Activated naive CD4-positive, alpha-beta T cell treated with anti-CD3 and anti-CD28 coated beads, Interleukin-2, amount 50 U/mL, for 24 hours (primary cell): Measurements from ENCODE around the gene C1orf105.

Experiments
- H3K27ac Mint-ChIP-seq: one replicate; pipeline ENCODE4 v1.8.0; 2021; ENCODE audit warnings: mild to moderate bottlenecking, mixed read lengths
- H3K27me3 Mint-ChIP-seq: one replicate; pipeline ENCODE4 v1.8.0; 2021; ENCODE audit warnings: mixed read lengths
- H3K36me3 Mint-ChIP-seq: one replicate; pipeline ENCODE4 v1.8.0; 2021; ENCODE audit warnings: mixed read lengths
- H3K4me1 Mint-ChIP-seq: one replicate; pipeline ENCODE4 v1.8.0; 2021; ENCODE audit warnings: mixed read lengths
- H3K4me3 Mint-ChIP-seq: one replicate; pipeline ENCODE4 v1.8.0; 2021; ENCODE audit warnings: mild to moderate bottlenecking, mixed read lengths
- H3K9me3 Mint-ChIP-seq: one replicate; pipeline ENCODE4 v1.8.0; 2021; ENCODE audit warnings: mixed read lengths

The C1orf105 gene

DNA sequence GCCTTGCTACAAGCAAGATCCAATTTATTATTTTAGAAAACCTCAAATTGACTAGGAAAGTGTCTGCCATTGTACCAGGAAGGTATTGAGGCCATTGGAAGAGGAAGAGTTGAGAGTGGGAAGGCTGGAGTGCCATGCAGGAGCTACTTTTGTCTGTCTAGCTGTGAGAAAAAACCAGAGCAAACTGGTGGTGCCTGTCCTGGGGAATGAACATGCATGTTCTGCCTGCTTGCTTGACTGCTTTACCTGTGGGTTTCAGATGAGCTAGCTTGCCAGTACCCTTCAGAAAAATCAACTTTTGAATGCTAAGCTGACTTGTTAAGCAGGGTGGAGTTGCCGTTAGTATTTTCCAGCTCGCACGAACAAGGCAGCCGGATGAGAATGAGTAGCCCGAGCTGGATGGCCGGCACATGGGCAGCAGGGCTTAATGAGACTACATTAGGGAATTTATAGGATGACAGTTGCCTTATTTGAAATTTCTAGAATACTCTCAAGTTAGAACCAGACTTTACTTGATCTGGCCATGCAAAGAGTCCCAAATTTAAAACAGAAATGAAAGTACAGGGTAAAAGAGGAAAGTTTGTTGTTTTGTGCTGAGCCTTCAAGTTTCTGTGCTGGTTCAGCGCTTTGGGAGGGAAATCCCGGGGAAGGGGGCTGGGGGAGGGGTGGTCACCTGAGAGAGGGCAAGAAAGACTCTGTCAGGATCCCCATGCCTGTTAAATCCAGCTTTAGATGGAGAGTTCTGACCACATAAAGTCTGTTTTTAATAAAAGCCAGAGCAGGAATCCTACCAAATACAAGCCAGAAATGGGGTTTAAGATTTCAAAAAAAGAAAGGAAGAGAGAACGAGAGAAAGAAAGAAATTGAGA, 29.6 kb upstream of the C1orf105 start:
- Mint-ChIP-seq H3K4me1 (peaks cover 45% of the 10 kb centered on the region), H3K27ac (peak overlapping the region; percentile 26), H3K4me3 (no peak overlapping the region), H3K27me3 (no peaks in the 10 kb centered on the region), H3K36me3 (peaks cover 2% of the 10 kb centered on the region), H3K9me3 (peaks cover 4% of the 10 kb centered on the region)

DNA sequence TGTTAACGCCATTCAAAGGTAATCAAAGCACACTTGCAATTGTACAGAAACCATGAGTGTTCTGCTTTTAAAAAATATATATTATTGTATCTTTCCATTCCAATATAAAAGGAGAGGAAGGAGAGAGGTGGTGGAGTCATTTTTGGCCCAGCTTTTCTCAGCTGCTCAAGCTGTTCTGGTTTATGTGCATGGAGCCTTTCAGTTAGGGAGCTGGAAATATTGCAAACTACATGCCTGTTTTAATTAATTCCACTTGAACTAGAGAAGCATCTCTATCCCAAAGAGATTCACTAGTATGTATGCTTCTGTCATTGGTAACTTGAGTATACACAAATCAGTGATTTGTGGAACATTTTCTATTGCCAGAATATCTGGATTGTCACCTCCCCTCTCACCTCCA, 28.5 kb upstream of the C1orf105 start:
- Mint-ChIP-seq H3K4me3 (no peak overlapping the region), H3K9me3 (peaks cover 4% of the 10 kb centered on the region), H3K27ac (no peak overlapping the region), H3K36me3 (peaks cover 2% of the 10 kb centered on the region), H3K27me3 (no peaks in the 10 kb centered on the region), H3K4me1 (peaks cover 52% of the 10 kb centered on the region)

GRCh38 chr1:172393354-172393753, 27.1 kb upstream of the C1orf105 start:
- peak overlapping the region; percentile 97 for H3K27ac Mint-ChIP-seq
- peak overlapping the region; percentile 58 for H3K4me3 Mint-ChIP-seq
- peaks cover 3% of the 10 kb centered on the region for H3K36me3 Mint-ChIP-seq
- peaks cover 66% of the 10 kb centered on the region for H3K4me1 Mint-ChIP-seq
- H3K27me3 Mint-ChIP-seq: no peaks in the 10 kb centered on the region
- H3K9me3 Mint-ChIP-seq: peaks cover 4% of the 10 kb centered on the region

DNA sequence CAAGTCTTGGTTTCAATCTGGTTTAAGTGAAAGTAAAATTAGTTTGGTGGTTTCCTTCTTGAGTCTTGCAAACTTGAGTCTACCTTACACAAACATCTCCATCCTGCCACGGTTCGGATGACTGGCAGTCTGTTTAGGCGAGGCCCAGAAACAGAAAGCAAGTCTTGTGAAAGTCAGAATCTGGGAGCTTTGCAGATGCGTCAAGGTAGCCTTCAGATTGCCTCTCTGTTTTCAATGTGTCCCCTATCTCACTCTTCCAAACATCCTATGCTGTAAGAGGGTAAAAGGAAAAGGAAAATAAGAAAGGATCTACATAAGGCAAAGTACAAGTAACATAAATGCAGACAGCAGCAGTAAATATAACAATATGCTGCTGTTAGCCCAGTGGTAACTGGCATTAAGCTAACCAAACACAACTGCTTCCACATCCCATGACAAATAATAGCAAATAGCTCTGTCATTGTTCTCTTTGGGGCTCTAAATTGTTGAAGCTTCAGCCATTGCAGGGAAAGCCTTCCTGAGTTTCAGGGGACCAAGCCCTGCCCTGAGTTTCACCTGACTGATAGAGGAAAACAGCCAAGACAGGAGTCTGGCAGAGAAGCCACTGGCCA, 26.2 kb upstream of the C1orf105 start:
- H3K27ac Mint-ChIP-seq: peak overlapping the region; percentile 97

GRCh38 chr1:172394811-172395210, 25.7 kb upstream of the C1orf105 start:
- Mint-ChIP-seq H3K27me3 (no peaks in the 10 kb centered on the region), H3K4me1 (peaks cover 80% of the 10 kb centered on the region), H3K4me3 (peak overlapping the region; percentile 73), H3K27ac (peak overlapping the region; percentile 97), H3K9me3 (peaks cover 4% of the 10 kb centered on the region), H3K36me3 (peaks cover 4% of the 10 kb centered on the region)

More for the DNA sequence above, 26.2 kb upstream of the C1orf105 start:
- peaks cover 4% of the 10 kb centered on the region for H3K36me3 Mint-ChIP-seq
- H3K27me3 Mint-ChIP-seq: no peaks in the 10 kb centered on the region
- peak overlapping the region; percentile 73 for H3K4me3 Mint-ChIP-seq
- H3K9me3 Mint-ChIP-seq: peaks cover 4% of the 10 kb centered on the region
- peaks cover 75% of the 10 kb centered on the region for H3K4me1 Mint-ChIP-seq

- Mint-ChIP-seq H3K4me1 (peaks cover 85% of the 10 kb centered on the region), H3K9me3 (peaks cover 4% of the 10 kb centered on the region), H3K27ac (peak overlapping the region; percentile 97), H3K27me3 (no peaks in the 10 kb centered on the region), H3K36me3 (peaks cover 4% of the 10 kb centered on the region), H3K4me3 (no peak overlapping the region)
These were observed 24.9 kb upstream of the C1orf105 start for GRCh38 chr1:172395576-172395975.

GRCh38 chr1:172397221-172397620, 23.3 kb upstream of the C1orf105 start:
- H3K27ac Mint-ChIP-seq: no peak overlapping the region
- peaks cover 4% of the 10 kb centered on the region for H3K36me3 Mint-ChIP-seq
- no peaks in the 10 kb centered on the region for H3K27me3 Mint-ChIP-seq
- H3K9me3 Mint-ChIP-seq: peaks cover 4% of the 10 kb centered on the region
- H3K4me3 Mint-ChIP-seq: no peak overlapping the region
- peaks cover 87% of the 10 kb centered on the region for H3K4me1 Mint-ChIP-seq

DNA sequence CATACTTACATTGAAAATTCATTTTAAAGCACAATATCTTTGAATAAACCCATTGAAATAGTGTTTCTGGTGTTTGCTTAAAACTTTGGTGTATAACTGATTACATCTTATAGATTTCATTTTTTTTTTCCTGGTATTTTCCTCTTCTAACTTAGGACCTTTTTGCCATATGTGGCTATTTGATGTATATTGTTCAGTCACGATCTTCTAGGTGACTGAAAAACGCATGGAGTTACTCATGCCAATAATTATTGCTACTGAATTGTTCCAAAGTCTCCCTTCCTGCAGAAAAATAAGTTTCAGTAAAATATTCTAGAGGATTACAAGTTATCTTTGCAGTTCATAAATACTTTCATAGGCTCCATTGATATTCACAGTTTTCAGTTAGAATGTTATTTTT, 22.9 kb upstream of the C1orf105 start:
- H3K36me3 Mint-ChIP-seq: peaks cover 4% of the 10 kb centered on the region

GRCh38 chr1:172398193-172398592, 22.3 kb upstream of the C1orf105 start:
- Mint-ChIP-seq H3K27ac (peak overlapping the region; percentile 47), H3K36me3 (peaks cover 4% of the 10 kb centered on the region), H3K4me3 (no peak overlapping the region), H3K9me3 (peaks cover 3% of the 10 kb centered on the region), H3K4me1 (peaks cover 89% of the 10 kb centered on the region), H3K27me3 (no peaks in the 10 kb centered on the region)

More for the DNA sequence above, 22.9 kb upstream of the C1orf105 start:
- Mint-ChIP-seq H3K4me3 (no peak overlapping the region), H3K9me3 (peaks cover 4% of the 10 kb centered on the region), H3K27ac (peak overlapping the region; percentile 44), H3K4me1 (peaks cover 88% of the 10 kb centered on the region), H3K27me3 (no peaks in the 10 kb centered on the region)

- peaks cover 85% of the 10 kb centered on the region for H3K4me1 Mint-ChIP-seq
- peak overlapping the region; percentile 52 for H3K4me3 Mint-ChIP-seq
These were observed 21.3 kb upstream of the C1orf105 start for GRCh38 chr1:172398970-172399755.

GRCh38 chr1:172399756-172400721, 20.4 kb upstream of the C1orf105 start:
- peak overlapping the region; percentile 52 for H3K4me3 Mint-ChIP-seq
- H3K36me3 Mint-ChIP-seq: peaks cover 6% of the 10 kb centered on the region
- H3K4me1 Mint-ChIP-seq: peaks cover 76% of the 10 kb centered on the region
- H3K27ac Mint-ChIP-seq: peak overlapping the region; percentile 79
- H3K9me3 Mint-ChIP-seq: no peaks in the 10 kb centered on the region
- no peaks in the 10 kb centered on the region for H3K27me3 Mint-ChIP-seq

More at GRCh38 chr1:172398970-172399755, 21.3 kb upstream of the C1orf105 start:
- peaks cover 6% of the 10 kb centered on the region for H3K36me3 Mint-ChIP-seq
- no peaks in the 10 kb centered on the region for H3K9me3 Mint-ChIP-seq
- H3K27ac Mint-ChIP-seq: peak overlapping the region; percentile 57
- no peaks in the 10 kb centered on the region for H3K27me3 Mint-ChIP-seq

GRCh38 chr1:172400722-172401105, 19.8 kb upstream of the C1orf105 start:
- Mint-ChIP-seq H3K27me3 (no peaks in the 10 kb centered on the region), H3K4me1 (peaks cover 70% of the 10 kb centered on the region), H3K36me3 (peaks cover 6% of the 10 kb centered on the region), H3K27ac (peak overlapping the region; percentile 79), H3K4me3 (peak overlapping the region; percentile 46), H3K9me3 (no peaks in the 10 kb centered on the region)

DNA sequence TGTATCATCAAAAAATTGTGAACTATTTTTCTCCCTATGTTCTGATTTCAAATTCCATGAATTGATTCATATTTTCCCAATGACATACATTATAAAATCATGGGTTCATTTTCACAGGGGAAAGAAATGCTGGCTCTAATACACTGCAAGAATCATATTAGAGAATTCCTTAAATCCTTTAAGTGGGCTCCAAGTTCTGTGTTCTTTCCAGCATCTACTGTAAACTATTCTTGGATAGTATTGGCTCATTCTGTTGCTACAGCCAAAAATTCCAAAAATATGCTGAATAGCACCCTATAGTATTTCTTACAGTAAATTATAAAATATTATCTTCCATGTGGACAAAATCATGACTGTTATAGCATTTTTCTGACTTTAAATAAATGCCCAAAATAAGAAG, 19.0 kb upstream of the C1orf105 start:
- no peak overlapping the region for H3K27ac Mint-ChIP-seq
- peaks cover 68% of the 10 kb centered on the region for H3K4me1 Mint-ChIP-seq
- no peaks in the 10 kb centered on the region for H3K9me3 Mint-ChIP-seq
- H3K36me3 Mint-ChIP-seq: peaks cover 6% of the 10 kb centered on the region
- no peaks in the 10 kb centered on the region for H3K27me3 Mint-ChIP-seq
- no peak overlapping the region for H3K4me3 Mint-ChIP-seq

GRCh38 chr1:172401892-172402291, 18.6 kb upstream of the C1orf105 start:
- Mint-ChIP-seq H3K27me3 (no peaks in the 10 kb centered on the region), H3K27ac (no peak overlapping the region), H3K9me3 (no peaks in the 10 kb centered on the region), H3K36me3 (peaks cover 6% of the 10 kb centered on the region), H3K4me3 (no peak overlapping the region), H3K4me1 (peaks cover 67% of the 10 kb centered on the region)
